HL-60 (cell line): ENCODE measurements around the gene DXO.
A peak's percentile ranks its signal among the peaks of the same experiment; 100 is the strongest.

Source experiments
- DNase-seq, 2 experiments: peaks; one replicate each; pipeline ENCODE4 v3.0.0-alpha.2; 2010 to 2020; ENCODE audit warnings: low read depth in 1 of 2, low spot score in 1 of 2
- H3K27ac ChIP-seq: fragments of 250-450 bp; sonication (Bioruptor Pico); replicated peaks from 2 replicates; pipeline ENCODE4 v1.5.1; 2020; ENCODE audit warnings: mild to moderate bottlenecking, moderate library complexity
- H3K27me3 ChIP-seq: fragments of 250-450 bp; sonication (Bioruptor Pico); 2 replicates; pipeline ENCODE4 v1.5.1; 2021; ENCODE audit warnings: mild to moderate bottlenecking, moderate library complexity; ENCODE audit not compliant: insufficient read depth, poor library complexity, severe bottlenecking
- H3K4me3 ChIP-seq: replicated peaks from 2 replicates; pipeline ENCODE4 v1.5.1; 2011; ENCODE audit warnings: mild to moderate bottlenecking, control low read depth, low read length; ENCODE audit not compliant: insufficient read depth
- GABPA ChIP-seq: IDR thresholded peaks from 2 replicates; pipeline ENCODE4 v1.6.1; 2012; ENCODE audit warnings: low read depth
- POLR2AphosphoS5 ChIP-seq: IDR thresholded peaks from 2 replicates; pipeline ENCODE4 v1.6.1; 2012; ENCODE audit warnings: low read depth
- SPI1 ChIP-seq: IDR thresholded peaks from 2 replicates; pipeline ENCODE4 v1.6.1; 2012; ENCODE audit warnings: low read depth, mild to moderate bottlenecking, borderline replicate concordance
- TF ChIP-seq, protein P1 (sequence below): IDR thresholded peaks from 2 replicates; pipeline ENCODE4 v1.6.1; 2012; ENCODE audit warnings: low read depth; ENCODE audit not compliant: insufficient replicate concordance
- TF ChIP-seq, protein P2 (sequence below): IDR thresholded peaks from one replicate; pipeline ENCODE4 v1.5.1; 2011; ENCODE audit warnings: low read length, control low read depth, inconsistent platforms; ENCODE audit not compliant: insufficient read depth

DXO gene

DNA sequence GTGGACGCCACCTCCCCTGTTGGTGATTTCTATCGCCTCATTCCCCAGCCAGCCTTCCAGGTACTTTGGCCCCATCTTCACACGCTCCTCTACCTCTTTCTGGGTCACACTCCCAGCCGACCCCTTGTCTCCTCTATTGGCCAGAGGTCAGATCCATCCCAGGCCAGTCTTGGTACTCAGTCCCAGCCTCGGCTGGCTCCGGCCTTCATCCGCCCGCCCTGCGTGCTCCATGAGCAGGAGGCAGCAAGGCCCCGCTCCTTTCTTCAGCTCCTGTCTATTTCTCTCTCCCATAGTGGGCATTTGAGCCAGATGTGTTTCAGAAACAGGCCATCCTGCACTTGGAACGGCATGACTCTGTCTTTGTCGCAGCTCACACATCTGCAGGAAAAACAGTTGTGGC is 10.3 kb downstream of the DXO start:
- DNase-seq = no peak
- Histone ChIP-seq H3K27me3 (no peaks in the 10 kb centered on the region), H3K4me3 (no peak overlapping the region), H3K27ac (no peak overlapping the region)
- TF ChIP-seq POLR2AphosphoS5 (no peak), GABPA (no peak), SPI1 (no peak)
- TF ChIP-seq, protein P1, sequence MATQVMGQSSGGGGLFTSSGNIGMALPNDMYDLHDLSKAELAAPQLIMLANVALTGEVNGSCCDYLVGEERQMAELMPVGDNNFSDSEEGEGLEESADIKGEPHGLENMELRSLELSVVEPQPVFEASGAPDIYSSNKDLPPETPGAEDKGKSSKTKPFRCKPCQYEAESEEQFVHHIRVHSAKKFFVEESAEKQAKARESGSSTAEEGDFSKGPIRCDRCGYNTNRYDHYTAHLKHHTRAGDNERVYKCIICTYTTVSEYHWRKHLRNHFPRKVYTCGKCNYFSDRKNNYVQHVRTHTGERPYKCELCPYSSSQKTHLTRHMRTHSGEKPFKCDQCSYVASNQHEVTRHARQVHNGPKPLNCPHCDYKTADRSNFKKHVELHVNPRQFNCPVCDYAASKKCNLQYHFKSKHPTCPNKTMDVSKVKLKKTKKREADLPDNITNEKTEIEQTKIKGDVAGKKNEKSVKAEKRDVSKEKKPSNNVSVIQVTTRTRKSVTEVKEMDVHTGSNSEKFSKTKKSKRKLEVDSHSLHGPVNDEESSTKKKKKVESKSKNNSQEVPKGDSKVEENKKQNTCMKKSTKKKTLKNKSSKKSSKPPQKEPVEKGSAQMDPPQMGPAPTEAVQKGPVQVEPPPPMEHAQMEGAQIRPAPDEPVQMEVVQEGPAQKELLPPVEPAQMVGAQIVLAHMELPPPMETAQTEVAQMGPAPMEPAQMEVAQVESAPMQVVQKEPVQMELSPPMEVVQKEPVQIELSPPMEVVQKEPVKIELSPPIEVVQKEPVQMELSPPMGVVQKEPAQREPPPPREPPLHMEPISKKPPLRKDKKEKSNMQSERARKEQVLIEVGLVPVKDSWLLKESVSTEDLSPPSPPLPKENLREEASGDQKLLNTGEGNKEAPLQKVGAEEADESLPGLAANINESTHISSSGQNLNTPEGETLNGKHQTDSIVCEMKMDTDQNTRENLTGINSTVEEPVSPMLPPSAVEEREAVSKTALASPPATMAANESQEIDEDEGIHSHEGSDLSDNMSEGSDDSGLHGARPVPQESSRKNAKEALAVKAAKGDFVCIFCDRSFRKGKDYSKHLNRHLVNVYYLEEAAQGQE = no peak
- TF ChIP-seq, protein P2, sequence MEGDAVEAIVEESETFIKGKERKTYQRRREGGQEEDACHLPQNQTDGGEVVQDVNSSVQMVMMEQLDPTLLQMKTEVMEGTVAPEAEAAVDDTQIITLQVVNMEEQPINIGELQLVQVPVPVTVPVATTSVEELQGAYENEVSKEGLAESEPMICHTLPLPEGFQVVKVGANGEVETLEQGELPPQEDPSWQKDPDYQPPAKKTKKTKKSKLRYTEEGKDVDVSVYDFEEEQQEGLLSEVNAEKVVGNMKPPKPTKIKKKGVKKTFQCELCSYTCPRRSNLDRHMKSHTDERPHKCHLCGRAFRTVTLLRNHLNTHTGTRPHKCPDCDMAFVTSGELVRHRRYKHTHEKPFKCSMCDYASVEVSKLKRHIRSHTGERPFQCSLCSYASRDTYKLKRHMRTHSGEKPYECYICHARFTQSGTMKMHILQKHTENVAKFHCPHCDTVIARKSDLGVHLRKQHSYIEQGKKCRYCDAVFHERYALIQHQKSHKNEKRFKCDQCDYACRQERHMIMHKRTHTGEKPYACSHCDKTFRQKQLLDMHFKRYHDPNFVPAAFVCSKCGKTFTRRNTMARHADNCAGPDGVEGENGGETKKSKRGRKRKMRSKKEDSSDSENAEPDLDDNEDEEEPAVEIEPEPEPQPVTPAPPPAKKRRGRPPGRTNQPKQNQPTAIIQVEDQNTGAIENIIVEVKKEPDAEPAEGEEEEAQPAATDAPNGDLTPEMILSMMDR = no peak

DNA sequence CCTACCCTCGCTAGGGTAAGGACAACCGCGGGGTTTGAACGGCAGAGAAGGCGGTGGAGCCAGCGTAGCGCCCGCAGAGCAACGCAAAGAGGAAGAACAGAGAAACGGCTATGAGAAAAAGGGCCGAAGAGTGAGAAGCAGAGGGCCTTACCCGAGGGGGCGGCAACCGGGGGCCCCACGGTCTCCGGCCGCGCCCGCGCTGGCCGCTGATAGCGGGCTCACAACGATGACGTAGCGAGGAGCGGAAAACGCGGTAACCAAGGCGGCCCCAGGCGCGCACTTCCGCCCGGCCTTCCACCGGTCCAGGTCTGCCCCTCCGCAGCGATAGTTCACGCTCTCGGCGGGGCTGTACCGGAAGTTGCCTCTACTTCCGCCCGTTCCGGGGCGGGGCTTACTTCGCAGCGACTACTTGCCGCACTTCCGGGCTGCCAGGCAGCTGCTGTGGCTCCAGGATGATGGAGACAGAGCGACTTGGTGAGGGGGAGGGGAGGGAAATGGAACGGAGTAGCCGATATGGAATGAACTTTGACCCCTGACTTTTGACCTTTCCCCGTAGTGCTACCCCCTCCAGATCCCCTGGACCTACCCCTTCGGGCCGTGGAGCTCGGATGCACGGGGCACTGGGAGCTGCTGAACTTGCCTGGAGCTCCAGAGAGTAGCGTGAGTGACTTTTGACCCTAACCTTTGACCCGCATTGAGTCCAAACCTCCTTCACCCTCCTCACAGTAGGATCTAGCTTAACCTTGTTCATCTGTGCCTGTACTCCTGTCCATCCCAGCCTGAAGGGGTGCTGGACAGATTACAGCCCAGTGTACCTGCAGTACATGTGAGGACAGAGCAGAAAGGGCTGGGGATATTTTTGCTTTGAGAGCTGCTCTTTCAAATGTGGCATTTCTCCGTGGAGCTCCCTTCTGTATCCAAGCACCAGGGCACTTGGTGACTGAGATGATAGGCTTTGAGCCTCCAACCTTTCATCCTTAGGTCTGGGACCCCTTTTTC is 12.9 kb downstream of the DXO start, which contains the start of the genes NELFE and SKIC2:
TSS of gene NELFE (minus strand) at position 231 of the 999 bp plus-strand sequence. CDS start 525 bp downstream, outside the sequence.
TSS of gene SKIC2 (plus strand) at position 435 of the 999 bp plus-strand sequence. CDS start at position 453, 18 bp downstream.
- H3K27me3 ChIP-seq = no peaks in the 10 kb centered on the region
- peak; percentile 69 for TF ChIP-seq POLR2AphosphoS5
- TF ChIP-seq GABPA = peak; percentile 92
- peak; percentile 68; the same call in 1 of the 2 replicates for TF ChIP-seq SPI1
- TF ChIP-seq, protein P1 = peak; percentile 21
- TF ChIP-seq, protein P2 = no peak
- H3K27ac ChIP-seq = peak within 1 kb of the TSS; percentile 82

DNA sequence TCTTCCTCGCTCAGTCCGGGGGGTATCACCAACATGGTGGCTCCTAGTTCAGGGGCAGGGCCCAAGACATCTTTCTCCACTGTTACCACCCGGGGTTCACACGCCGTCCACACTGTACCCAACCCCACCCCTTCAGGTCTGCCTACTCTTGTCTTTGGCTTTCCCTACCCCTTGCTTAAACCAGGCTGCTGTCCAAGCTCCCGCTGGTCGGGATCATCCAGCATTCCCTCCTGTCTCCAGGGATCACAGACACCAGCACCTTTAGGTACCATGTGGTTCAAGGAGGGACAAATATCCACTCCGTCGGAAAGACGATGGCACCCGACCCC is 13.6 kb downstream of the DXO start:
- H3K27me3 ChIP-seq = no peaks in the 10 kb centered on the region
- H3K4me3 ChIP-seq = peak overlapping the region; percentile 74
- peak overlapping the region; percentile 82 for H3K27ac ChIP-seq
- TF ChIP-seq GABPA (no peak), SPI1 (no peak), POLR2AphosphoS5 (no peak)
- TF ChIP-seq, protein P1 = no peak
- TF ChIP-seq, protein P2 = no peak
- no peak for DNase-seq

More for the DNA sequence above, 12.9 kb downstream of the DXO start, which contains the start of the genes NELFE and SKIC2:
- peak; percentile 98 for DNase-seq
- peak within 1 kb of the TSS; percentile 74 for H3K4me3 ChIP-seq
